ENCODE results near the gene MAD1L1. TPM values are rescaled to one million over a fixed set of nuclear protein-coding genes. Genes with fewer than 3 reads are reported as not detected.

Gene MAD1L1
- total RNA-seq, 1 donor from 2014 or later, result 40.9 TPM

GRCh38 chr7:2120841-2121830 is 111.6 kb downstream of the MAD1L1 start:
- DNase-seq (ENCODE audit: low read depth), result peak; percentile 95

GRCh38 chr7:2120251-2120660 is 112.5 kb downstream of the MAD1L1 start:
- DNase-seq (ENCODE audit: low read depth), result no peak

DNA sequence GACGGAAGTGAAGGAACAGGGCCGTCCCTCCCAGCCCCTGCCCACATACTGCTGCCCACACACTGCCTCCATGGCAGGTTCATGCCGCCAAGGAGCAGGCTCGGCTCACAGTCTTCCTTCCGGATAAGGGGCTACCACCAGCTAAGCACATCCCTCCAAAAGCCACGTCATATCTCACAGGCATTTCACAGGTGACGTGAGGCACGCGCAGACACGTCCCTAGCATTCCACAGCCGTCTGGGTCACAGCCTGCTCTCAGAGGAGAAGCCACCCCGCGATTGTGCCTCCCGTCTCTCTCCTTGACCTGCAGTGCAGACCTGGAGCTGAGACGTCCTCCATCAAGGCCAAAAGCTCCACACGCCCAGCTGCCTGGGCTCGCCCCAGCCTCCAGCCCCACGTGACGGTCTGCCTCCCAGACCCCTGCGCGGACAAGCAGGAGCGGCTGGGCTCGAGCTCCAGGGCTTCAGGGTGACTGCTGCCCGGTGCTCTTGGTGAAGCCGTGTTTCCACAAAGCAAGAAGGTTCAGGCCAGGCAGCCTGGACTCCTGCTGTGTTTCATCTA is 114.0 kb downstream of the MAD1L1 start:
- DNase-seq (ENCODE audit: low read depth), result no peak

DNA sequence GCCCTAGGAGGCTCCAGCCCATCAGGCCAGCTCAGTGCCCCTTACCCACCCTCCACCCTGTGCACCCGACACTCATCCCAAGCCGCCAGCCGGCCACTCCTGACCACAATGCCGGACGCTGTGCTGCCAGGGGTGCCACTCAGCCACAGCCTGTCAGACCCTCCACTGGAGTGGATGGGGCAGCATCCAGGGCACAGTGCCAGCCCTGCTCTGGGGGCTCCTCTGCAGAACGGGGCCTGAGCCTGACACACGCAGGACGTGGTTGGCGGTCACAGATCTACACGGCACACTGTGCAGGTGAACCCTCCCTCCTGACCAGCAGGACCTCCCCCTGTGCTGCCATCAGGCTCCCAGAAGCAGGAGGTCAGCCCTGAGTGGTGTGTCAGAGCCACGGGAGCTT is 114.7 kb downstream of the MAD1L1 start:
- DNase-seq (ENCODE audit: low read depth), result no peak

DNA sequence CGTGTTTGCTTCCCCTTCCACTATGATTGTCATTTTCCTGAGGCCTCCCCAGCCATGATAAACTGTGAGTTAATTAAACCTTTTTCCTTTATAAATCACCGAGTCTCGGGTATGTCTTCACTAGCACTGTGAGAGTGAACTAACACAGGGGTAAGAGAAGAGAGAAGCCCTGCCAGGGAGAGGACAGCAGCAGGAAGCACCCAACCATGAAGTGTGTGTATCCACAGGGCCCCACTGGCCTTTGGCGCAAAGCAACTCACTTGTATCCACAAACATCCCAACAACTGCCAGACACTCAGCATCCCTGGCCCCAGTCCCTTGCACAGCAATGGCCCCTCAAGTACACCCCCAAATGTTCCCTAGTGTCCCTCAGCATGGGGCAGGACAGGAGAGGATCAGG is 115.1 kb downstream of the MAD1L1 start:
- no peak for DNase-seq (ENCODE audit: low read depth)

DNA sequence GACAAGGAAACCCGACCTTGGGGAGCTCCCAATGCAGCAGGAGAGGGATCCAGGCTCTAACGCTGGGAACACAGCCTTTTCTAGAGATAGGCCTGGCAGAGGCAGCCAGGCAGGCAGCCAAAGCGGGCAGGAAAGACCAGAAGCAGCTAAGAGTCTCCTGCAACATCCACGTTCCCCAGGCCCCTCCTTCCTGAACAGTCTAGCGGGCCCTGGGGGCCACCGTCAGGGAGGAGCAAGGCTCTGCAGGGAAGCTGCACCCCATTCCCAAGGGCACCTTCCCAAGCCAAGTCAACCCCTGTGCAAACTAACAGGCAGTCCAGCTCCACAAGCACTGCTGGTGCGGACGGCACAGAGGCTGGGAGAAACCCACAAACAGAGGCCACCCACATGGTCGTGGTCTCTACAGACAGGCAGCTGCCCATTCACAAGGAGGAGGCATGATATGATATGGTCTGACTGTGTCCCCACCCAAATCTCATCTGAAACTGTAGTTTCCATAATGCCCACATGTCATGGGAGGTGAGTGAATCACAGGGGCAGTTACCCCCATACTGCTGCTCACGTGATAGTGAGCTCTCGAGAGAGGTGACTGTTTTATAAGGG is 115.7 kb downstream of the MAD1L1 start:
- peak; percentile 88 for DNase-seq (ENCODE audit: low read depth)

- no peak for DNase-seq (ENCODE audit: low read depth)
Observed at GRCh38 chr7:2116448-2116810, 116.3 kb downstream of the MAD1L1 start.

- peak; percentile 81 for DNase-seq (ENCODE audit: low read depth)
Observed at GRCh38 chr7:2115760-2116447, 116.8 kb downstream of the MAD1L1 start.

DNA sequence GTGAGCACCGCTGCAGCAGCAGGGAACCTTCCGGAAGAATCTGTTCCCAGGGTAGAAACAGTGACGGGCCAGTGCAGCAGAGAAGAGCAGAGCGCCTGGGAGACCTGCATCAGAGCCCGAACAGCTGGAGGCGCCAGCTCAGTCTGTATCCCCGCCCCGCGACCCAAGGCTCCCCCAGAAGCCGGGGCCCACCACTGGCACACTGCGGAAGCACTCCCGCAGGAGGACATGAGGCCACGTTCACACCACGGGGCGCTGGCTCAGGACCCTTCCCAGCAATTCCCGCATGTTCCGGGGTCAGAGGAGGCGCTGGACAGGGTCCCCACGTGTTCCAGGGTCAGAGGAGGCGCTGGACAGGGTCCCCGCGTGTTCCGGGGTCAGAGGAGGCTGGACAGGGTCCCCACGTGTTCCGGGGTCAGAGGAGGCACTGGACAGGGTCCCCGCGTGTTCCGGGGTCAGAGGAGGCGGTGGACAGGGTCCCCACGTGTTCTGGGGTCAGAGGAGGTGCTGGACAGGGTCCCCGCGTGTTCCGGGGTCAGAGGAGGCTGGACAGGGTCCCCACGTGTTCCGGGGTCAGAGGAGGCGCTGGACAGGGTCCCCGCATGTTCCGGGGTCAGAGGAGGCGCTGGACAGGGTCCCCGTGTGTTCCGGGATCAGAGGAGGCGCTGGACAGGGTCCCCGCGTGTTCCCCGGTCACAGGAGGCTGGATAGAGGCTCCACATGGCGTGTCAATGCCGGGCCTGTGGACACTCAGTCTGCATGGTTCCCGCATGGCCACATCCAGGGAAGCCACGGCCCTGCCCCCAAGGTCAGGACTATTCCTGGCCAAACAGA is 117.6 kb downstream of the MAD1L1 start:
- peak; percentile 36 for DNase-seq (ENCODE audit: low read depth)

DNA sequence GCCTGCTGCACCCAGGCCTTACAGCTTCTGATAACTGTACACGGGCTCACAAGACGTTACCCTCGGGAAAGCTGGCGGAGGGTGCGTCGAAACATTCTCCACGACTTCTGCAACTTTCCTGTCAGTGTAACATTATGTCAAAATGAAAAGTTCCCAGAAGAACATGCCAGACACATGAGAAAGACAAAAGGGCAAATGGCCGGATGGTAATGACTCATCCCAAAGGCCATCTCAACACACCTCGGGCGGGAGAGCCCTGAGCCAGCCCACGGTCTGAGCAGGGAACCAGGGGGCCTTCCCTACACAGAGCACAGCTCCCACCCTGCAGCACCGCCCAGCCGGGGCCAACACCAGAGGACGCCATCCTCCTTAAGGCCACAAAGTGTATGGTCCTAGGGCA is 118.7 kb downstream of the MAD1L1 start:
- peak; percentile 73 for DNase-seq (ENCODE audit: low read depth)

GRCh38 chr7:2112261-2113198 is 120.2 kb downstream of the MAD1L1 start:
- no peak for DNase-seq (ENCODE audit: low read depth)

DNA sequence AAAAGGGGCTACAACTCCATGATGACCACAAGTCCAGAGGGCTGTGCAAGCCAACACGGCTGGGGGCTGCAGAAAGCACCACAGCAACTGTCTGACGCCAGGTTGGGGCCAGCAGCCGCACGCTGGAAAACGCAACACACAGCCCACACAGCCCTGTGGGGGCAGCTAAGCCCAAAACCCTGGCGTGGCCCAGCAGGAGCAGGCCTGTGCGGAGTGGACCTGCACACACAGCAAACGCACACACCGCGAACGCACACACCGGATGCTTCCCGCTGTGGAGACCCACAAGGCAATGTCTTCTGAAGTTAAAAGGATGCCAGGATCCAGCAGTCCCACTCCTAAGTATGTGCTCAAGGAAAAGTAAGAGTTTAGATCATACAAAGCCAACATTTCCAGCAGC is 121.2 kb downstream of the MAD1L1 start:
- no peak for DNase-seq (ENCODE audit: low read depth)

- DNase-seq (ENCODE audit: low read depth), result no peak
Observed at GRCh38 chr7:2110610-2111396, 121.9 kb downstream of the MAD1L1 start.

DNA sequence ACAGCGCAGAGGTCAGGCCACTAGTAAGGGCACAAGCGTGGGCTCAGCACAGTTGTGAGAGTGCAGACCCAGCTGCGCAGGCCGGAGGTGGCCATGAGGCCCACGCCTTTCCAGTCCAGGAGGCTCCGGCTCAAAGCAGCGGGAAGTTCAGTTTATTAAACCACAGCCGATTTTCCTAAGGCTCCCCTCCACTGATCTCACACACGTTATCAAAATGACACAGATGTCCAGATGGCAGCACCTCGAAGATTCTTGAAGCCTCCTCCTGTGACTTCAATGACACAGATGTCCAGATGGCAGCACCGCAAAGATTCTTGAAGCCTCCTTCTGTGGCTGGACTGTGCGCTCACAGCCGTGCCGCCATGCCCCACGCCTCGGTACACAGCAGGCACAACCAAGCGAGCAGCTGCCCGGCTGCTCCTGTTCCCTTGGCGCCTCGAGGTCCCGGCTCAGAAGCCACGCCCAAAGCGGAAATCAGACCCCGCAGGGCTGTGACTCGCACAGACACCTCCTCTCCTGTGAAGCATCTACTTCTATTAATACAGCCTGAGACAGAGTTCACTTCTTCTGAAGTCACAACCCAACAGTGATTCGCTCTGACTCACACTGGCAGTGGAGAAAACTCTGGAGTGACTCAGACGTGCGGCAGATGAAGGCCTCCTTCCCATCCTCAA is 122.7 kb downstream of the MAD1L1 start:
- peak; percentile 94 for DNase-seq (ENCODE audit: low read depth)

- DNase-seq (ENCODE audit: low read depth), result no peak
Observed at GRCh38 chr7:2109251-2109872, 123.4 kb downstream of the MAD1L1 start.

- no peak for DNase-seq (ENCODE audit: low read depth)
Observed at GRCh38 chr7:2108501-2109250, 124.1 kb downstream of the MAD1L1 start.

DNA sequence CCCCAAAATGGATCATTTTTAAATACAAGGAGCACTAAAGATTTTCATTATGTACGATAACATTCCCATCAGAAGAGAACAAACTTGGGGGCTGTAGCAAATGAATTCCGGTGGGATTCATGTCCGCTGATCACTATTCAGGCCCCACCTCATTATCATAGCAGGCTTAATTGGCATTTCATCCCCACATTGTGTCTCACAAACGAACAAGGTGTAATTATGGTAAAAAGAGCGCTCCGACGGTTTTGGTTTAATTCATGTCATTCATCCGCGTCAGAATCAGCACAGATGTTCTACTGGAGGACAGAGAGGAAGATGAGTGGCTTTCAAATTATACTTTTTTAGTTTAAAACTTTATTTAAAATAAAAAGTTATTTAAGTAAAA is 124.7 kb downstream of the MAD1L1 start:
- no peak for DNase-seq (ENCODE audit: low read depth)
